Stimulated activated naive CD4-positive, alpha-beta T cell treated with Interleukin-2 at 50 U/mL for 16 hours (primary cell): ENCODE results near the gene ZNF48.
A peak's percentile ranks its signal among the peaks of the same experiment; 100 is the strongest.
"Not testable (repeated sequence)": the region's sequence is repeated elsewhere in the genome, so short reads cannot be mapped to it uniquely, and the experiment has no call there.

Source experiments
- DNase-seq: peaks from one replicate; lab custom pipeline; 2025; lab: John Stamatoyannopoulos, UW

Gene ZNF48

DNA sequence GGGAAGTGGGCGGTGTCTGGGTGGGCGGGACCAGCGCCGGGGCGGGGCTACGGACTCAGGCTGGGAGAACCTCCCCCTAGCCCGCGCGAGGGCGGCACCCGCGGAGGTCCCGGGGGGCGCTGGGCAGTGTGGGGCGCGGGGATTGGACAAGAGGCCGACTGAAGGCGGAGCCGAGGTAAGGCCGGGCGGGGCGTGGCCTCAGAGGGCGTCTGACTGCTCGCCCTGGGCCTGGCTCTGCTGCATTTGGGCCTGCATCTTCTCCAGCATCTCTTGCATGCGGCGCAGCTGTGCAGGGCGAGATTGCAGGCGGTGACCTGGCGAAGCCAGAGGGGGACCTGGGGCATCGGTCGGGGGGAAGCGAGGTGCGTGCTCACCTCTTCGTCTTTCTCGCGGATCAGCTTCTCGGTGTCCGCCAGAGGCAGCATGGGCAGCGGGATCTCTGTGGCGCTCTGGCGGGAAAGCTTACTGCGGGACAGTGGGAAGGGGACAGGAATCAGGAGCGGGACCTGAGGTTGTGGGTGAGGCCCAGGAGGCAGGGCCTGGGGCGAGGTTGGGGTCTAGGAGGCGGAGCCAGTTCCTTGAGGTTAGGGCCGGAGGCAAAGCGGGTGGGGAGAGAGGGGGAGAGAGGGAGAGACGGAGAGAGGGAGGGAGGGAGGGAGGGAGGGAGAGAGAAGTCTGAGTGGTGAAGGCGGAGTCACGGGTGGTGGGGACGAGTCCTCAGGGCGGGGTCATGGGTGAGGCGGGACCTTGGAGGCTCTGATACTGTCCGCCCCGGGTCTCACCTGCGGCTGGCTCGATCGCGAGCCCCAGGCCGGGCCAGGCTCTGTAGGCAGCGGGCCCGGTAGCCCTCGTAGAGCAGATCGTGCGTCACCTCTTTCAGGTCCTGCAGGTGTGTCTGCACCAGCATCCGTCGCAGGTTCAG lies 16.7 kb upstream of the ZNF48 start:
- peak; percentile 97 for DNase-seq

GRCh38 chr16:30379158-30379783 lies 15.9 kb upstream of the ZNF48 start:
- no peak for DNase-seq

DNA sequence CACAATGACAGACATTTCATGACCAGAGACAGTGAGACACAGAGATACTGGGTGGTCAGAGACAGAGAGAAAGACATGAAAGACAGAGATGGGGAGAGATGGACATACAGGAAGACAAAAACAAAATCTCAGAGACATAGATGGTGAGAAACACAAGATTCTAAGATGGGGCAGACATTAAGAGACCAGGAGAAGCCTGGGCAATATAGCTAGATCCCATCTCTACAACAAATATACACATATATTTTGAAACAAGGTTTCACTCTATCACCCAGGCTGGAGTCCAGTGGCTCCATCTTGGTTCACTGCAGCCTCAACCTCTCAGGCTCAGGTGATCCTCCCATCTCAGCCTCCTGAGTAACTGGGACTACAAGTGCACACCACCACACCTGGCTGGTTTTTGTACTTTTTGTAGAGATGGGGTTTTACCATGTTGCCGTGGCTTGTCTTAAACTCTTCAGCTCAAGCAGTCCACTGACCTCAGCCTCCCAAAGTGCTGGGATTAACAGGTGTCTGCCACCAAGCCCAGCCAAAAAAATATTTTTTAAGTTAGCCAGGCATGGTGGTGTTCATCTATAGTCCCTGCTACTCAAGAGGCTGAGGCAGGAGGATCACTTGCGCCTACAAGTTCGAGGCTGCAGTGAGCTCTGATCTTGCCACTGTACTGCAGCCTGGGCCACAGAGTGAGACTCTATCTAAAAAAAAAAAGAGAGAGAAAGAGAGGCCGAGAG lies 15.0 kb upstream of the ZNF48 start:
- no peak for DNase-seq

DNA sequence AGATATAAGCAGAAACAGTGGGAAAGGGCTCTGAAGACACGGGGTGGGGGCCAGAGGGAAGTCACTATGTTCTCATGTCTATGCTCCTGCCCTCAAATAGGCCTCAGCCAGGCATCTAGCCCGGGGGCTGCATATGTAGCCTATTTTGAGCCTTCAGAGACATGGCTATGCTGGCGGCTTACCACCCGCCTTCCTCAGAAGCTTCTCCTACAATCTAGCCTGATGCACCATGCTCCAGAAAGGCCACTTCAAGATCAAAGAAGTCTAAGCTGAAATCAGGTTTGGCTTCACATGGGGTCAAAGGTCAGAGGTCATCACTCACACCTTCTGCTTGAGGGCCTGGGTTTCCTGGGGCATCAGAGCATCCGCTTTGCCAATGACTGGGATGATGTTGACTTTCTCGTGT lies 14.4 kb upstream of the ZNF48 start:
- no peak for DNase-seq

GRCh38 chr16:30381291-30382041 lies 13.8 kb upstream of the ZNF48 start:
- DNase-seq: no peak

GRCh38 chr16:30382111-30382881 lies 12.9 kb upstream of the ZNF48 start, which contains the start of gene SEPTIN1:
Gene SEPTIN1 (minus strand): TSS chr16:30382561. CDS start chr16:30382542, 19 bp downstream.
- DNase-seq: peak; percentile 71

GRCh38 chr16:30383521-30383920 lies 11.7 kb upstream of the ZNF48 start:
- no peak for DNase-seq

GRCh38 chr16:30394592-30395154 lies 547 bp upstream of the ZNF48 start:
- no peak for DNase-seq

GRCh38 chr16:30395992-30396585 lies 869 bp downstream of the ZNF48 start:
- no peak for DNase-seq

GRCh38 chr16:30396627-30397026 lies 1.4 kb downstream of the ZNF48 start:
- DNase-seq: not testable (repeated sequence)

DNA sequence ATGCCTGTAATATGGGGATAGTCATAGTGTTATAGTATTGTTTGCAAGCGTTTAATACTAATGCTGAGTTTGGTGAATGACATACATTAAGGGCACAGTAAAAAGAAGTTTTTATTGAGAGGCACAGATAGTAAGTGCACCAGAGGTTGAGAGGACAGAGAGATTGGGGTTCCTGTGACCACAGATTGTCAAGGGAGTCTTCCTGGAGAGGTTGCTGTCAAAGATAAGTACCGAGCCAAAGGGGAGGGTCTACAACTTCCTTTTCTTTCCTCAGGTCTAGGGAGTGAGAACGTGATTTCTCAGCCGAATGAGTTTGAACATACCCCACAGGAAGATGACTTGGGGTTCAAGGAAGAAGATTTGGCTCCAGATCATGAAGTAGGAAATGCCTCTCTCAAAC lies 1.8 kb downstream of the ZNF48 start:
- no peak for DNase-seq

DNA sequence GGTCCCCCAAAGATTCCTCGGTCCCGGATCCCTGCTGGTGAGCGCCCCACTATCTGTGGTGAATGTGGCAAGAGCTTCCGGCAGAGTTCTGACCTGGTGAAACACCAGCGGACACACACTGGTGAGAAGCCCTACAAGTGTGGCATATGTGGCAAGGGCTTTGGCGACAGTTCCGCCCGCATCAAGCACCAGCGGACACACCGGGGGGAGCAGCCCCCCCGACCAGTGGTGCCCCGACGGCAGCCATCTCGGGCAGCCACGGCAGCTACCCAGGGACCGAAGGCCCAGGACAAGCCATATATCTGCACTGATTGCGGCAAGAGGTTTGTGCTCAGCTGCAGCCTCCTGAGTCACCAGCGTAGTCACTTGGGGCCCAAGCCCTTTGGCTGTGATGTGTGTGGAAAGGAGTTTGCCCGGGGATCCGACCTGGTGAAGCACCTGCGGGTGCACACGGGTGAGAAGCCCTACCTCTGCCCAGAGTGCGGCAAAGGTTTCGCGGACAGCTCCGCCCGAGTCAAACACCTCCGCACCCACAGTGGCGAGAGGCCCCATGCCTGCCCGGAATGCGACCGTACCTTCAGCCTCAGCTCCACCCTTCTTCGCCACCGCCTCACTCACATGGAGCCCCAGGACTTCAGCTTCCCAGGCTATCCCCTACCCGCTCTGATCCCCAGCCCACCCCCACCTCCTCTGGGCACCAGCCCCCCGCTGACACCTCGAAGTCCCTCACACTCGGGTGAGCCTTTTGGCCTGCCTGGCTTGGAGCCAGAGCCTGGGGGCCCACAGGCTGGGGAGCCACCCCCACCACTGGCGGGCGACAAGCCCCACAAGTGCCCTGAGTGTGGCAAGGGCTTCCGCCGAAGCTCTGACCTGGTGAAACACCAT lies 2.8 kb downstream of the ZNF48 start:
- DNase-seq: no peak

DNA sequence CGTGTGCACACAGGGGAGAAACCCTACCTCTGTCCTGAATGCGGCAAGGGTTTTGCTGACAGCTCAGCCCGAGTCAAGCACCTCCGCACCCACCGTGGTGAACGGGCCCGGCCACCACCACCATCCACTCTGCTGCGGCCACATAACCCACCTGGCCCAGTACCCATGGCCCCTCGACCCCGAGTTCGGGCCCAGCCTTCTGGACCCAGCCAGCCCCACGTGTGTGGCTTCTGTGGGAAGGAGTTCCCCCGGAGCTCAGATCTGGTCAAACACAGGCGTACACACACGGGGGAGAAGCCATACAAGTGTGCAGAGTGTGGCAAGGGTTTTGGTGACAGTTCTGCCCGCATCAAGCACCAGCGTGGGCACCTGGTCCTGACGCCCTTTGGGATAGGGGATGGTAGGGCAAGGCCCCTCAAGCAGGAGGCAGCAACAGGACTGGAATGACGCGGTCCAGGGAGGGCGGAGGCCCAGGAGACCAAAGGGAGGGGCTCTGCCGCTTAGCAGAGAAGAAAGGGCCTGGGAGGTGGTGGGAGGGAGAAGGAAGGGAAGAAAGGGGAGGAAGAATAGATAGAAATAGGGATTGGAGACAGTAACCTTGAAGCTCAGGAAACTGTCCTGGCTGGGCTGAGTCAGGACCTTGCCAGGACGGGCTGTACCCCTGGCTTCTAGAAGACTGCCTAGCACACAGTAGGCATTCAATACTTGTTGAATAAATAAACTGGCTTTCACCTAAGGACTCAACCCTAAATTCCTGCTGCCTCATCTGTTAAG lies 3.6 kb downstream of the ZNF48 start:
- no peak for DNase-seq

GRCh38 chr16:30399435-30400186 lies 4.4 kb downstream of the ZNF48 start:
- DNase-seq: no peak

DNA sequence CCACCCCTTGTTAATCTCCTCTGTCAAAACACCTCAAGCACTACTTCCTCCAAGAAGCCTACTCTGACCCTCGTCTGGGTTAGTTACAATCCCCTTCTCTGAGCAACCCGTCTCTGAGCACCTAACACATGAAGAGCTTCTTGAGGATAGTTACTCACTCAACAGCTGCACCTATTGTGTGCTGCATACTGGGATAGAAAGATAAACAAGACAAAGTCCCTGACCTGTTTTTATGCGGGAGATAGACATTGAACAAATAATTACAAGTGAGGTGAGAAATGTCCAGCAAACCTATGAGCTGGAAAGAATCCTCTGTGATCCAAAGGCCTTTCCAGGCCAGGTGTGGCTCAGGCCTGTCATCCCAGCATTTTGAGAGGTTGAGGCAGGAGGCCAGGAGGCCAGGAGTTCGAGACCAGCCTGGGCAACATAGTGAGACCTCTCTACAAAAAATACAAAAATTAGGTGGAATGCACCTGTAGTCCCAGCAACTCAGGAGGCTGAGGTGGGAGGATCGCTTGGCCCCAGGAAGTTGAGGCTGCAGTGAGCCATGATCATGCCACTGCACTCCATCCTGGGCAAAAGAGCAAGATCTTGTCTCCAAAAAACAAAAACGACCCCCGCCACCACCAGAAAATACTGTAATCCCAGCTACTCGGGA lies 6.7 kb downstream of the ZNF48 start:
- no peak for DNase-seq

- no peak for DNase-seq
Observed at GRCh38 chr16:30406795-30407101, 11.5 kb downstream of the ZNF48 start.

GRCh38 chr16:30407102-30407803 lies 12.0 kb downstream of the ZNF48 start, which contains the start of gene ZNF771:
Gene ZNF771 (plus strand): TSS chr16:30407606. CDS start chr16:30408054, 448 bp downstream.
- peak; percentile 89 for DNase-seq
